Pulmonary artery endothelial cell (primary cell): Measurements from ENCODE around the gene BTN1A1. TPM values are rescaled to one million over a fixed set of nuclear protein-coding genes. Genes with fewer than 3 reads are reported as not detected.

Source experiments
- DNase-seq: peaks from one replicate; pipeline ENCODE4 v3.0.0-alpha.2; 2011; ENCODE audit warnings: low read depth, low spot score
- total RNA-seq: library from RNA; depleted of rRNA; stranded (reverse); fragments of >200 nt; gene quantifications from 2 replicates; pipeline ENCODE4 v1.2.3, GENCODE V29; 2014

The BTN1A1 gene
- total RNA-seq, 1 donor from 2014 or later: not detected

DNA sequence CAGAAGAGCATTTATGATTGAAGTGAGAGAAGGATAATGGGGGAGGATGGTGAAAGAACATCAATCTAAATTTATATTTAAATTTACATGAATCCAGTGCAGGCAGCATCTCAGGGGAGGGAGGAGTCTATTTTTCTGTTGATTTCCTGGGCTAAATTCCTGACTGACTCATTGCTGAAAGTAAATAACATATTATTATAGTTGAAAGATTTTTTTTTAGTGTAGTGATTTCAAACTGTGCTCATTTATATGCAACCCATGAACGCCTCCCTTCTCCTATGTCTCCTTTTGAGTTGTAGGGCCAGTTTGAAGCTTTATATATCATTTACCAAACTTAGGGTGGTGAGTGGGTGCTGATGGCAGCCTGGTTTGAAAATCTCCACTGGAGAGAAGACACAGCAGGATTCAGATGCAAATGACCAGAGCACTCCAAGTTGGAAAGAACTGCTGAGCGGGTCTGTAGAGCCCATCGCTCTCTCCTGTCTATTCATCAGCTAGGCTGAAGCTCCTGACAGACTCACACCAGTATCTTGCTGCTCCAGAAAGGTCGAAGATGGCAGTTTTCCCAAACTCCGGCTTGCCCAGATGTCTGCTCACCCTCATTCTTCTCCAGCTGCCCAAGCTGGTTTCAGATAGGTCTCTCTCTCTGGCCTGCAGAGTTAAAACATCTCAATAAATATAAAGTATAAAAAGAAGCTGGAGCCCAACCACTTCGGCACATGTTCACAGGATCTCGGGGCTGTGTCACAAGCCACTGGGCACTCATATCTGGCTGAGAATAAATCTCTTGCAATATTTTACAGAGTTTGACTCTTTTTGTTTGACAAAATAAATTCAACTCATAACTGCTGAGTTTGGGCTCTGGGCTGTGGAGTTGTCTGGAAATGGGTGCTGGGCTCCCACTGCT is 24.0 kb upstream of the BTN1A1 start:
- no peak for DNase-seq

DNA sequence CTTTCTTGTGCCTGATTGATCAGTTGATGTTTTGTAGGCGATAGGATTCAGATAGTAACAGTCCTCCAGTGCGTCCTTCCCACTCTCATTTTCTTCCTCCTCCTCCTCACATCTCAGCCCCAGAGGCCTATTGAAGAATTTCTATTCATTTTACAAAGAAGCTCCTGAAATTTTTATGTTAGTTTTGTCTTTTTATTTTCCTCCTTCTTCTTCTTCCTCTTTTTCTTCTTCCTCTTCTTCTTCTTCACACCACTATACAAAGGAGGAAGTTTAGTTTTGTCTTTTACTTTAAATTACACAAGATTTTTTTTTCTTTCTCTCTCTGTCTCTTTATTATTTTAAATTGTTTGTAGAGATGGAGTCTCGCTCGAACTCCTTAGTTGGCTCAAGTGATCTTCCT is 23.2 kb upstream of the BTN1A1 start:
- DNase-seq: no peak

DNA sequence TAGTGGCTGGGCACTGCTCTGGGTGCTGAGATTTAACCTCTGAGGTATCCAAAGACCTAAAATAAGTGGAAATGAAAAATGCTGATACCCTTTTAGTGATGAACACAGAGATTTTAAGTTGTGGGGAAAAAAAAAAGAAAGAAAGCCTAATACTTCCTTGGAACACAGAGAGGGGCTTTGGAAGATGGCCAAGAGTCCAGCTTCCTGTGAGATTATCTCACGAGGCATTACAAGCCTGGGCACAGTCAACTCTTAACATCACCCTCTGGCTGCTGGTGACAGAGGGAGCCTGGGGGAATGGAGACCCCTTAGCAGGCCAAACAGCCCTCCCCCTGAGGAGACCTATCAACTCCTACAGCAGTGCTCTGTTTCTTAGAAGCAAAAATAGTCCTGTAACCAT is 22.7 kb upstream of the BTN1A1 start:
- no peak for DNase-seq

DNA sequence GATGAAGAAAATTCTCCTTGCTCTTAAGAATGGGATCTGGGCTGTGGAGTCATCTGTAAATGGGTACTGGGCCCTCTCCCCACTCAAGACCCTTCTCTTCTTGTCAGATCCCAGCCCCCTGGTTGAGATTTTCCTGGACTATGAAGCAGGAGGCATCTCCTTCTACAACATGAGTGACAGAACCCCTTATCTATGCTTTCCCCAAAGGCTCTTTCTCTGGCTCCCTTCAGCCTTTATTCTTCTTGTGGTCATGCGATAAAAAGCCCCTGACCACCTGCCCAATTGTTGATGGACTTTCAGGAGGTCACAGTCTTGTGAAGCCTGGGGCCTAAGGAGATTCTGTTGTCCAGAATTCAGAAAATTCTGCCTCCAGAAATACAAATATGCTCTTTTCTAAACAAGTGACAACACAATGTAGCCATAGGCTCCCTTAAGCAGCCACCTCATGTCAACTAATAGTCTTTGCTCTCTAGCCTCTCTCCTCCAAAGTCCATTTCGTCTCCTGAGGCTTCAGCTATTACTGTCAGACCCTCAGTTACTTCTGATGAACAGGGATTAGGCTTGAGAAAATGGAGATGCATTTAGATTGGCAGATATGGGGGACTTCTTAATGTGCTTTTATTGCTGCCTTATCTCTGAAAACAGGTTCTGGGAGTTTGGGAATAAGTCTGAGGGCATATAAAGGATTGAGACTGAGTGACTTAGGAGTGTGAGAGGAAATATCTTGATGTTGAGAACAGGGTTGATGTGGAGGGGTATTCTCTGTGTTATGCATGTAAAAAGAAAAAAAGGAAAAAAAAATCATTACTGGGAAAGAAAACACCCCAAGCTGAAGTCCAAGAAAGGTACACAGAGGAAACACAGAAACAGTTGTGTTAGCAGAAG is 21.8 kb upstream of the BTN1A1 start:
- no peak for DNase-seq

DNA sequence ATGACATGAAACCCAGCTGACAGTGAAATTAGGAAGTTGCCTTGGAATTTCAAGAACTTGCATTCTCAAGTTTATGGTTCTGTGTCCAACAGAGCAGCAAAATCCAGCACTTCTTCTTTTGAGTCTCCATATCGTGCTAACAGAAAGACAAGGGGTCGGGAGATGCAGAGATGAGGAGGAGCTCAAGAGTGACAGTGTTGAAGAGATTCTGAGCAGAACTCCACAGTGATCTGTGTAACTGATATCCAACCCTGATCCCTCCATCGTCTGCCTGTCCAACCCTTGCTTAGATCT is 21.2 kb upstream of the BTN1A1 start:
- DNase-seq: no peak

DNA sequence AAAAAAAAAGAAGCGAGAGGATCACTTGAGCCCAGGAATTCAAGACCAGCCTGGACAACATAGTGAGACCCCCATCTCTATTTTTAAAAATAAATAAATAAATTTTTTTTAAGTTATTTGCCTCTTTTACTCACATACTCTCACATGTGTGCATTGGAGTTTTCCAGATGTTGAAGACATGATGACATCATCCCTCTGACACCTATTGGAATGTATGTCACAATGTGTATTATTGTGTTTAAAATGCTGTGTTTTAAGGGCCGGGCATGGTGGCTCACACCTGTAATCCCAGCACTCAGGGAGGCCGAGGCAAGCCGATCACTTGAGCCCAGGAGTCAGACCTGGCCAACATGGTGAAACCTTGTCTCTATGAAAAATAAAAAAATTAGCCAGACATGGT is 17.8 kb upstream of the BTN1A1 start:
- no peak for DNase-seq

DNA sequence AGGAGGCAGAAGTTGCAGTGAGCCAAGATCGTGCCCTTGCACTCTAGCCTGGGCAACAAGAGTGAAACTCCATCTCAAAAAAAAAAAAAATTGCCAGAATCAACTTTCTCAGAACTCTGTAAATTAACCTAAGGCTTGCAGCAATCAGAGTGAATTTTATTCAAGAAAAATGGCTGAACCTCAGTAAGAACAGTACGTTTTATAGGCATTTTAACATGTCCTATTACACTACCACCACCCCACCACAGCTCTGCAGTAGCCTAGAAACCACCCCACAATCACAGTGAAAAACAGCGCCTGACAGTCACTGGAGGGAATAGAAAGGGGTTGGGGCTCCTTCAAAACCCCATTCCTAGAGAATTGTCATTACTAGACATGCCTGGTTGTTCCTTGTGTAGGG is 16.4 kb upstream of the BTN1A1 start:
- no peak for DNase-seq

DNA sequence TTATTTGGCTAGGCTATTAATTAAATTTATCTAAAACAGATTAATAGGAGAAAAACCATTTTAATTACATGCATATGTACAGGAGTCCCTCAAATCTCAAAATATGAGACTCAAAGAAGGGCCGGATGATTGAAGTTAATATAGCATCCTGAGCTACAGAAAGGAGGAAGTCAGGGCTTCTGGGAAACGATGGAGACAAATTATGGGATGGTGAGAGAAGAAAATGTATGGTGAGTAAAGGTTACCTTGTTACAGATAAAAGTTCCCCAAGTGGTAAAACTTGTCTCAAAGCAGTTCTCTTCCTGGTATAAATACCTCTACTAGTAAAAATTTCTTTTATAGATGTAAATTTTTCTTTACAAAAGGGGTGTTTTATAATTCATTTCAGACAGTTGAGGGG is 15.9 kb upstream of the BTN1A1 start:
- DNase-seq: no peak

DNA sequence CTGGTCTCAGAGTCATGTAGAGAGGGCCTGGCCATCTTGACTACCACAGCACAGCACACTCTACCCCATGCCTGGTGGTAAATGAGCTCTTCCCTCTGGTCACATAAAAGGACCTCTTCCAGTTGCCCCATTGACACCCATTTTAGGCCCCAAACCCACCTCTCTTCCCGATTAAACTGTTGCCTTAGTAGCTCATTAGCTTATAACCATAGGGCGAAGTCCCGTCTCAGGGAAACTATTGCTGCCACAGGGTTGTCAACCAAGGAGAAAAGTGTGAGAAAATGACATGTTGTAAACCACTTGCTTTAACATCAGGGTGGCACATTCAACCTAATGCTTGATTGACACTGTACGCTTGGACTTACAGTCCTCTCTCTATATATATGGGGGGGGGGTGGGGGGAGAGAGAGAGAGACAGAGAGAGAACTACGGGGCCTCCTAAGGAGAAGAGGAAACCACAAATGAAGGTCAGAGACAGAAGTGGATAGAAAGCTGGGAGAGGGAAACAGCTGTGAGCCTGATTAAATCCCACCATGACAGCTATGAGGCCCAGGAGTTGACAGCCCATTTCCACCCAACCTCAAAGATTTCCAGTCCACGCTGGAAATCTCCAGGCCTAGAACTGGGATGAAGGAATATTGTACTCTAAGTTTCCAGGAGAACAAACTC is 14.9 kb upstream of the BTN1A1 start:
- DNase-seq: no peak

DNA sequence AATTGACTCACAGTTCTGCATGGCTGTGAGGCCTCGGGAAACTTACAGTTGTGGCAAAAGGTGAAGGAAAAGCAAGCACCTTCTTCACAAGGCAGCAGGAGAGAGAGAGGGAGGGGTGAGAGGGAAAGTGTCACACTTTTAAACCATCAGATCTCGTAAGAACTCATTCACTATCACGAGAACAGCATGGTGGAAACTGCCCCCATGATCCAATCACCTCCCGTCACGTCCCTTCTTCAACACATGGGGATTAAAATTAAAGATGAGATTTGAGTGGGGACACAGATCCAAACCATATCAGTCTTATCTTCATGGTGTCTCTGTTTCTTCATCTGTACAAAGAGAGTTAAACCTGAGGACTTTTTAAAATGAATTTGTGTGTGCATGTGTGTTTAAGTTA is 13.7 kb upstream of the BTN1A1 start:
- no peak for DNase-seq

DNA sequence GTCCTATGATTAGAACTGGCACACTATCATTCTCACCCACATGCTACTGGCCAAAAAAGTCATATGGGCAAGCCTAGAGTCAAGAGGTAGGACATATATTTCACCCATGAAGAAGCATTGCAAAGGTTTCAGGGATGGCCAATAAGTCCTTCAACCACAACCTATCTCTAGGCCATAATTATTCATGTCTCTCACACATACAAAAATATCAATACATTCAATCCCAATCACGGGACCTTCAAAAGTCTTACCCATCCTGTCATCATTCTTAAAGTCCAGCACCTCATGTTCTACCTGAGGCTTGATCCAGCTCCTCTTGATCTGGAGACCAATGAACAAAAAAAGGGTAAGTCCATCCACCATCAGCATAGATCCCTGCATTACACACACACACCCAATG is 12.6 kb upstream of the BTN1A1 start:
- DNase-seq: no peak

DNA sequence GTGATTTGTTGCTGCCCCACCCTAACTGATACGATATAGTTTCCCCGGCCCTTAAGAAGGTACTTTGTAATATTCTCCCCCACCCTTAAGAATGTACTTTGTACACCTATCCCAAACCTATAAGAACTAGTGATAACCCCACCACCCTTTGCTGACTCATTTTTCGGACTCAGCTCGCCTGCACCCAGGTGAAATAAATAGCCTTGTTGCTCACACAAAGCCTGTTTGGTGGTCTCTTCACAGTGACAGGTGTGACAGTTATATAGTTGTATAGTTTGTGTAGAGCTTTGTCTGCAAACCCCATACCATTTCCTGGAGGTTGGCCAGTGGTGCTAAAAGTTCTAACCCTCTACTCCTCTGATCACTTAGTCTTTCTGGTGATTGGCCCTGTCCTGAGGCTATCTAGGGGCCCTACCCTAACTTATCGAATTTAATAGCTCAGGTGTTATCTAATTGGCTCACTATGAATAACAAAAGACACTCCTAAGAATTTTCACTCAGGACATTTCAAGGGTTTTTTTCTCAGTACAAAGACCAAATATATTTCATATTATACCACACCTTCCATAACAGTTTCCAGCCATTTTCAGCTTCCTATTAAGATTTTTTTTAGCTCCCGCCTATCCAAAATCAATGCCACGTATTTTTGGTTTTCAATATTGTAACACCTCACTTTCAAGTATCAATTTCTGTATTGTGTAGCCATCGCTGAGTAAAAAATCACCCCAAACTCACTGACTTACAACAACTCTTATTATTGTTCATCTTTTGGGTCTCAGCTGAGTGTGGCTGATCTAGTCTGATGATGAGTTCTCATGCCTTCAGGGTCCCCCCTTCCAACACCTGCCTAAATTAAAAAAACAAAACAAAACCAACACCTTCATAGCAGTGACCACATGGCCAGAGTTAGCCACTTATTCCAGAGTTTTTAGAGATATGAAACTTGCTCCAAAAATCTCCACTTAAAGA is 9.8 kb upstream of the BTN1A1 start:
- no peak for DNase-seq

DNA sequence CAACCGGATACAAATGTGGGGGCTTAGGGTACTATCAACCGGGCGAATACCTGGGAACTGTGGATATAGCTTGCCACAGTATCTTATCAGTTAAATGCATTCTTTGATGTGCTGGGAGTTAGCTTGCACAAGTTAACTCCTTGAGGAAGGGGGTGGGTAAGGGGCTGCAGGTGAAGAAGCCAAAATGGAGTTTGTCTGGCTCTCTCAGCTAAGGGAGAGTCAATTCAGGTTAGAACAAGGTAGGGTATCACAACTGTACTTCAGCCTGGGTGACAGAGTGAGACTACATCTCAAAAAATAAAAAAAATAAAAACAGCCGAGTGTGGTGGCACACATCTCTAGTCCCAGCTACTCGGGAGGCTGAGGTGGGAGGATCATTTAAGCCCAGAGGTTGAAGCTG is 8.5 kb upstream of the BTN1A1 start:
- DNase-seq: no peak

DNA sequence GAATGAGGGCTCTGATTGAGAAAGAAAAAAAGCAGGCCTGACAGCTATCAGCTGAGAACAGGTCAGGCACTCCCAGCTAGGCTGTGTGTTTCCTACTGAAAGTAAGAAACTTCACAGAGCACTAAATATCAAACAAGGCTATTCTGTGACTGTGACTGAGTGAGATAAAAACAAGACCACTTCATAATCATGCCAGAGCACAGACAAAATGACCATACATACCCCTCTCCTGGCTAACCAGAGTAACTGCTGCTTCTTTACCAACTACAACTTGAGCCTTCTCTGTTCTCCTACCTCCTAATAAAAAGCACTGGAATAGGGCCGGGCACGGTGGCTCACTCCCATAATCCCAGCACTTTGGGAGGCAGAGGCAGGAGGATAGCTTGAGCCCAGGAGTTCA is 6.8 kb upstream of the BTN1A1 start:
- no peak for DNase-seq

DNA sequence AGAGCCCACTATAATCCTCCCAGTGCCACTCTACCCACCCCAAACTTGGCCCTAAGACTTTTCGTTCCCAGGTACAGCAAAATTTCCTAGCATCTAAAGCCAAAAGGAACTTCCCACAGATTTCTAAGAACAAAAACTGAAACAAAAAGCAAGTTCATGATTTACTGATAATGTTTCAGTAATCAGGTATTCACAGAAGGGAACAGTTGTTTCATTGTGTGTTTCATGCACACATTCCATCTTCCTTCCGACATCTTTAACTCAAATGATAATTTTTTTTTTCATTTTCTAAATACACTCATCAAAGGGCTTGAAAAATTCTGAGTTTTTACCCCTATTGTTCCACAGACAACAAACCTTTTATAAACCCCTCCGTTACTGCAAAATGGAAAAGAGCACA is 6.0 kb upstream of the BTN1A1 start:
- DNase-seq: no peak

DNA sequence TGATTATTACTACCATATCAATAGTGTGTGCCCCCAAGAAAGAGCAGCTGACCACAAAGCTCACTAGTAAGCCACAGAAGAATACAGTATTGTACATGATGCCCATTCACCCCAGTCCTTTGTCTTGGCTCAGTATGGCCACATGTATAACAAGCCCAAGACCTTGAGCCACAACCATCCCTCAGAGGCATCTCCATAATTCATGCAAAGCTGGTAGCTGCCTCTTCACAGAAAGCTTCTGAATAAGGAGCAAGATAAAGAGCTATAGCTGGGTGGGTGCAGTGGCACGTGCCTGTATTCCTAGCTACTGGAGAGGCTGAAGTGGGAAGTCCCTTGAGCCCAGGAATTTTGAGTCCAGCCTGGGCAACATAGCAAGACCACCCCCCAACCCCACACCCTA is 4.8 kb upstream of the BTN1A1 start:
- DNase-seq: no peak

DNA sequence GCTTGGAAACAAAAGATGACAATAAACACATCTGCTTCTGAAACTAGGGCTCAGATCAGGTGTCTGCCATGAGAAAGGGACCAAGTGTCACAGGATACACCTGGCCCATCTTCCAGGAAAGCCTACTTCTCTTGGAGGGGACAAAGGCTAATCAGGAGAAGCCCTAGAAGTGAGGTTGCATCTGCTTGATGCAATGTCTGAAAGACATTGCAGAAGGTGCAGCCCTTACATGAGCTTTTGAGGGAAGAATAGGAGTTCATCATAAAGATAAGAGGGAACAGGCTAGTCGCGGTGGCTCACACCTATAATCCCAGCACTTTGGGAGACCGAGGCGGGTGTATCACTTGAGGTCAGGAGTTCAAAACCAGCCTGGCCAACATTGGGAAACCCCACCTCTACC is 2.5 kb upstream of the BTN1A1 start:
- DNase-seq: no peak

DNA sequence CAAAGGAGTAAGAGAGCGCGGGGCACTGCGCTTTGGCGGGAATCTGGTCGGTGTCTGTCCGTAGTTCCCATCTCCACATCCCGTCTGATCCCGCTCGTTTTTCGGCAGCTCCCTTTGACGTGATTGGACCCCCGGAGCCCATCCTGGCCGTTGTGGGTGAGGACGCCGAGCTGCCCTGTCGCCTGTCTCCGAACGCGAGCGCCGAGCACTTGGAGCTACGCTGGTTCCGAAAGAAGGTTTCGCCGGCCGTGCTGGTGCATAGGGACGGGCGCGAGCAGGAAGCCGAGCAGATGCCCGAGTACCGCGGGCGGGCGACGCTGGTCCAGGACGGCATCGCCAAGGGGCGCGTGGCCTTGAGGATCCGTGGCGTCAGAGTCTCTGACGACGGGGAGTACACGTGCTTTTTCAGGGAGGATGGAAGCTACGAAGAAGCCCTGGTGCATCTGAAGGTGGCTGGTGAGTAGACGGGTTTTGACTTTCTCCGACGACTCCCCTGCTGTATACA is 1.4 kb downstream of the BTN1A1 start:
- no peak for DNase-seq

DNA sequence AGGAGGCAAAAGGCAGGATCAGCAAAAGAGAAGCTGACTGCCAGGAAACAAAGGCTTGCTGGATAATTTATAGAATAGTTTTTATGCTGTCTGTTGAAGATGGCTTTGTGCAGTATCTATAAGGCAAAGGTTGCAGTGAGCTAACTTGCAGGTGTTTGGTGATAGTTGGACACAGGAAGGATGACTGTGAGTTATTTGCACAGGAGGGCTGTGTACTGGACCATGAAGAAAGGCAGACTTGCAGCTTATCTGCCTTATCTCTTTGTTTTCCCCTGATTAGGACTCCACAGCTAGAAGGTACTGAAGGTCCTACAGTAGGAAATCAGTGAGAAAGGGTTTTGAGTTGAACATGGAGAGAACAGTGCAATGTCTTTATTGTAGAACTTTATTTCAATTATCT is 2.1 kb downstream of the BTN1A1 start:
- DNase-seq: no peak

DNA sequence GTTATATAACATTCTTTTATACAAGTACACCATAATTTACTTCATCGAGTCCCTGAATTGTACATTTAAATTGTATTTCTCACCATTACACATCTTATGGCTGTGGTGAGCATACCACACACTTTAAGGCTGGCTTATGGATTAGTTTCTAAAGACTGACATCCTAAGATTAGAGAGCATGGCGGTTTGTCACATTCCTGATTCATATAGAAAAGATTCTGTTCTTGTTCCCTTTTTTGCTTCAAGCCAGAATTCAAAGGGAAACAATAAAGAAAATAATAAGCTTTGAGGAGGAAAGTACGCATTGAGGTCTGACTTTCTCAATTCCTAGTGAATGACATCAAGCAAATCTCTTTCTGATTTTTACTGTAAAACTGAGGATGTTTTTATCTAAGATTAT is 2.5 kb downstream of the BTN1A1 start:
- no peak for DNase-seq

DNA sequence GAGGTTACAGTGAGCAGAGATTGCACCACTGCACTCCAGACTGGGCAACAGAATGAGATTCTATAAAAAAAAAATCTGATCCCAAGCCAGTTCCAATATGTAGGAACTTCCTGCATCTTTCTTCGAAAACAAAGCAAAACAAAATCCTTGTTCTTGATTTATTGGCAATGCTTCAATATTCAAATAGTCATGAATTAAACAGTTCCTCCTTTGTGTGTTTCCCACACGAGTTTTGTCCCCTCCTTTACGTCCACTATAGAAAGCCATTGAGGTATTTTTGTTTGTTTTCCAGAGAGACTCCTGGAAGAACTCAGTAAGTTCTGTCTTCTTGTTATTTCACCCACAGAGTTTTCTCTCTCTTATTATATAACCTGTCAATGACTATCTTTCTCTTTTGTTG is 7.6 kb downstream of the BTN1A1 start:
- DNase-seq: no peak
